ENCODE measurements around the gene AQP6.

AQP6 gene

DNA sequence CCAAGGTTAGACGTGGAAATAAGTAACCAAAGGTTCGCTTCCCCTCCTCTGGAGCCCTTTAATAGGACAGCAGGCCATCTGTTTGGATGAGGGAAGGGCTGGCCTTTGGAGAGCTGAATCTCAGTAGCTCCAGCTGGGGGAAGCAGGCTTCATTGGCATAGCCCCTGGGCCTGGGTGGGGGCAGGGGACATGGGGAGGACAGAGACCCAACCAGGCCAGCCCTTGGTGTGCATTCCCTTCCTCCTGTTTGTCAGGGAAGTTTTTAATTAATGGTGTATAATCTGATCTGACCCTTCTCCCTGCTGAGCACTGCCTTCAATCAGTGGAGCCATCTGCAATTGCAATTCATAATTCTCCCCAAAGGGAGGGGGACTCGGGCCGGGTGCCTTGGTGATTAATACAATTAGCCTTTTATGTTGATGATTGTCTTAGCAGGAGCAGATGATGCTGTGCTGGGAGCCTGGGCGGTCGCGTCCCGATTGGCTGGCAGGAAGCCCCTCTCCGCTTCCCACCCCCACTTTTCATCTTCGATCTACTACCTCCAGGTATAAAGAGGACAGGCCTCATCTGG lies 6.4 kb downstream of the AQP6 start:
- DNase-seq (ENCODE audit: low read depth) = no peak

DNA sequence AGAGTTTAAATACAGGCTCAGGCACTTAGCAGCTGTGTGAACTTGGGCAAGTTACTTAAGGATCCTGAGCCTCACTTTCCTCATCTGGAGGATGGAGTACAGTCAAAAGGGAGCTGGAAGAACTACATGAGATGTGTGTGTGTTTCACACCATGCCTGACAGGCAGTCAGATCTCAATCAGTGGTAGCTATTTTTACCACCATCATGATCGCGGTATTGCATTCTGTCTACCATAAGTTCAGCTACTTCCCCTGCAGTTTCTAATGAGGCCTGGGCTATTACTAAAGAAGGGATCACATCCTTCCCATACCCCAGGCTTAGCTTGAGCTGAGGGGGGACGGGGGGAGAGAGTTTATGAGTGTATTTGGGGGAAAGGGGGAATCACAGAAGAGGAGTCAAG lies 7.0 kb downstream of the AQP6 start:
- DNase-seq (ENCODE audit: low read depth) = no peak
- no peak overlapping the region for H3K4me3 ChIP-seq (replicated peaks; ENCODE audit: low read depth, low read length)

More for the DNA sequence above, 6.4 kb downstream of the AQP6 start:
- H3K4me3 ChIP-seq (replicated peaks; ENCODE audit: low read depth, low read length) = no peak overlapping the region
- no peak for TF ChIP-seq CTCF (IDR thresholded peaks at IDR 0.05; ENCODE audit: low read length, missing control alignments)

GRCh38 chr12:49980501-49981349 lies 8.0 kb downstream of the AQP6 start:
- no peak overlapping the region for H3K4me3 ChIP-seq (replicated peaks; ENCODE audit: low read depth, low read length)
- no peak for TF ChIP-seq CTCF (IDR thresholded peaks at IDR 0.05; ENCODE audit: low read length, missing control alignments)
- no peak for DNase-seq (ENCODE audit: low read depth)

More for the DNA sequence above, 7.0 kb downstream of the AQP6 start:
- TF ChIP-seq CTCF (IDR thresholded peaks at IDR 0.05; ENCODE audit: low read length, missing control alignments) = no peak

DNA sequence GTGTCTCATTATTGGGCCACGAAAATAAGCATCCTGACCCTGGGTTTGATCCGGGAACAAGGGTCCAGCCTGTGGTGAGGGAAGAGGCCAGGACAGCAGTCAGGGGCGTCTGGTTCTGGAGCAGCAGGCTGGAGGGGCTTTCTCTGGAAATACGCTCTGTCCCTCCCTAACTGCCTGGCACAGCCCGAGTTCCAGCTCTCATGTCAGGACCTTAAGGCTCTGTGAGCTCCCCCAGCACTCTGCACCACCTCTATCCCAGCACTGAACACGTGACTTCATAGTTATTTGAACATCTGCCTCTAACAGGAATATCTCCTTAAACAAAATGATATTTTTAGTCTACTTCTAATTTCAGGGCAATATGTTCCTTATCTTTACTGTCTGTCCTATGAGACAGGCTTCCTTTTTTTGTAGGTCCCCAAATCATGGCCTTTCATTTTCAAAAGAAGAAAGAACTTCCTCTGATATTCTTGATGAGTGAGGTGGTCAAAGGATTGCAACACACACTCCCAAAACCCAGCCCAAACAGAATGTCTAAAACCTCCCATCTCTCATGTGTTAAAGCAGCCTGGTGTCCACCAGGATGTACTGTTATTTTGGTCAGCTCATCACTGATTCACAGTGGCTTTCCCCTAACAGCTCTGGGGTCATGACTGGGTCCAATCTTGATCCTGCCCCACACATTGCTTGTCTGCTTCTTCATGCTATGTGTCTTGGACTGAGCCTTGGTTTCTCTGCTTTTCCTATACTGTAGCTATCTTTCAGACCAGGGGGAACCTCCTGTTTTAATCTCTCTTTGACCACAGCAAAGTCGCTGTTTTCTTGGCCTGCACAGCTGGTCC lies 9.7 kb downstream of the AQP6 start:
- no peak overlapping the region for H3K4me3 ChIP-seq (replicated peaks; ENCODE audit: low read depth, low read length)
- no peak for TF ChIP-seq CTCF (IDR thresholded peaks at IDR 0.05; ENCODE audit: low read length, missing control alignments)
- DNase-seq (ENCODE audit: low read depth) = no peak

- H3K4me3 ChIP-seq (replicated peaks; ENCODE audit: low read depth, low read length) = no peak overlapping the region
- peak; percentile 10 for TF ChIP-seq CTCF (IDR thresholded peaks at IDR 0.05; ENCODE audit: low read length, missing control alignments)
- DNase-seq (ENCODE audit: low read depth) = peak; percentile 89
Observed at GRCh38 chr12:49983892-49984291, 11.1 kb downstream of the AQP6 start.

DNA sequence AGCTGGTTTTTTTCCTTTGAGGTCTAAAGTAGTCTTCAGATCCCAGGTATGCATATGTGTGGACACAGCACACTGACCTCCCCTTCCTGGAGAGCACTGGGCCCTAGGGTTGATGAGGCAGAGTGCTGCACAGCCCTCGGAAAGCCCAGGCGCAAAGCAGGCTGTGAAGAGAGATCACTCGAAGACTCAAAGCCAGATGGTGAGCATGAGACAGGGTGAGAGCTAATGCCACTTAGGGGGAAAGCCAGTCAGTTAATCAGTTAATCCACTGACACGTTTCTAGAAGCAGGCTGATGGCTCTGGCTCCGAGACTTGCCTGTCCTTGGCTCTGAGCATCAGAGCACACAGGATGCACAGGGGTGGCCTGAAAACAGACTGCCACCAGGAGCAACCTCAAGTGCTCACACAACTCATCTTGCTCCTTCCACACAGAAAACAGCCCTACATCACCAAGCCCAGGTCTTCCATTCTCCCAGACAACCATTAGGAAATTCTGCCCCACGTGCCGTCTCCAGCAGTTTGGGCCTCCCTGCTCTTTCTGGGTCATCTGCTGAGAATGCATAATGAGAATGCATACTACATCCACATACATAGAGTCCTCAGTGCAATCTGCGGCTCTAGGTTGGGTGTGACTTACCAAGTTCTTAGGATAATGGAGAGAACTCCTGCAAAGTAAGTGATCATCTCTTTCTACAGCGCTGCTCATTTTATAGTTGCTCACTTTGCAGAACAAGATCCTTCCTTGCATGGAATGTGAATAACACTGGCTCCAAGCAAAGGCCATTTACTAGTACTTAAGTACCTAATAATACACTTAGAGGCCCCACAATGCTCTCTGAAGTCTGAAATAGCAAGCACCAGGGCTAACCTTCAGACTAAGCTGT lies 12.0 kb downstream of the AQP6 start:
- H3K4me3 ChIP-seq (replicated peaks; ENCODE audit: low read depth, low read length) = no peak overlapping the region
- TF ChIP-seq CTCF (IDR thresholded peaks at IDR 0.05; ENCODE audit: low read length, missing control alignments) = no peak
- DNase-seq (ENCODE audit: low read depth) = no peak
